OCI-LY1 (cell line): ENCODE results near the gene CYTH4.

Experiments
- H2AFZ ChIP-seq: fragments of 200-600 bp; sonication (generic), shearing (Covaris generic); 2 replicates; pipeline ENCODE4 v1.6.0; 2014; ENCODE audit warnings: antibody characterized with exemption, mild to moderate bottlenecking, low read length
- H3F3A ChIP-seq: fragments of 200-600 bp; sonication (generic), shearing (Covaris generic); 2 replicates; pipeline ENCODE4 v1.6.0; 2014; ENCODE audit warnings: mild to moderate bottlenecking, antibody characterized with exemption, low read length, moderate library complexity; ENCODE audit not compliant: insufficient read depth
- H3K27ac ChIP-seq: fragments of 200-600 bp; sonication (generic); 2 replicates; pipeline ENCODE4 v1.5.1; 2014; ENCODE audit warnings: low read length, mixed run types, mild to moderate bottlenecking, low read depth; ENCODE audit not compliant: poor library complexity, severe bottlenecking
- H3K27me3 ChIP-seq: fragments of 200-600 bp; sonication (generic); 2 replicates; pipeline ENCODE4 v1.6.0; 2014; ENCODE audit warnings: antibody characterized with exemption, mild to moderate bottlenecking, low read length, moderate library complexity; ENCODE audit not compliant: insufficient read depth
- H3K36me3 ChIP-seq: fragments of 200-600 bp; sonication (generic); 2 replicates; pipeline ENCODE4 v1.6.1; 2014; ENCODE audit warnings: mild to moderate bottlenecking, antibody characterized with exemption, low read length, moderate library complexity, mixed read lengths; ENCODE audit not compliant: insufficient read depth
- H3K4me1 ChIP-seq: fragments of 200-600 bp; sonication (generic); 2 replicates; pipeline ENCODE4 v1.5.1; 2014; ENCODE audit warnings: mild to moderate bottlenecking, low read length, moderate library complexity; ENCODE audit not compliant: insufficient read depth, severe bottlenecking
- H3K4me2 ChIP-seq: fragments of 200-600 bp; sonication (generic), shearing (Covaris generic); 2 replicates; pipeline ENCODE4 v1.6.1; 2014; ENCODE audit warnings: low read length
- H3K4me3 ChIP-seq: fragments of 200-600 bp; sonication (generic); 2 replicates; pipeline ENCODE4 v1.5.1; 2014; ENCODE audit warnings: low read length, low read depth, mild to moderate bottlenecking, mixed read lengths; ENCODE audit not compliant: poor library complexity, severe bottlenecking
- H3K79me2 ChIP-seq: fragments of 200-600 bp; shearing (Covaris generic); 2 replicates; pipeline ENCODE4 v1.6.1; 2016; ENCODE audit warnings: mixed run types, low read length, mixed read lengths; ENCODE audit not compliant: insufficient read depth
- H3K9ac ChIP-seq: fragments of 200-600 bp; sonication (generic), shearing (Covaris generic); 2 replicates; pipeline ENCODE4 v1.6.1; 2014; ENCODE audit warnings: mild to moderate bottlenecking, low read length, mixed read lengths
- H3K9me2 ChIP-seq: fragments of 200-600 bp; sonication (generic), shearing (Covaris generic); 2 replicates; pipeline ENCODE4 v1.6.1; 2014; ENCODE audit warnings: low read depth, mild to moderate bottlenecking, low read length, mixed read lengths
- H3K9me3 ChIP-seq: fragments of 200-600 bp; shearing (Covaris generic); 2 replicates; pipeline ENCODE4 v1.6.1; 2014; ENCODE audit warnings: low read length, mixed read lengths
- H4K20me1 ChIP-seq: fragments of 200-600 bp; sonication (generic), shearing (Covaris generic); 2 replicates; pipeline ENCODE4 v1.6.0; 2016; ENCODE audit warnings: mild to moderate bottlenecking, low read length; ENCODE audit not compliant: insufficient read depth
- EZH2 ChIP-seq: fragments of 200-600 bp; sonication (generic), shearing (Covaris generic); IDR thresholded peaks from 2 replicates; pipeline ENCODE4 v1.8.0; 2017; ENCODE audit warnings: borderline replicate concordance, mixed run types, mild to moderate bottlenecking, antibody characterized with exemption, low read length, moderate library complexity, mixed read lengths
- TF ChIP-seq, protein P1 (sequence below): fragments of 200-600 bp; sonication (generic), shearing (Covaris generic); IDR thresholded peaks from 2 replicates; pipeline ENCODE4 v1.5.1; 2017; ENCODE audit warnings: mild to moderate bottlenecking, antibody characterized with exemption, low read length, moderate library complexity, mixed read lengths

The CYTH4 gene

DNA sequence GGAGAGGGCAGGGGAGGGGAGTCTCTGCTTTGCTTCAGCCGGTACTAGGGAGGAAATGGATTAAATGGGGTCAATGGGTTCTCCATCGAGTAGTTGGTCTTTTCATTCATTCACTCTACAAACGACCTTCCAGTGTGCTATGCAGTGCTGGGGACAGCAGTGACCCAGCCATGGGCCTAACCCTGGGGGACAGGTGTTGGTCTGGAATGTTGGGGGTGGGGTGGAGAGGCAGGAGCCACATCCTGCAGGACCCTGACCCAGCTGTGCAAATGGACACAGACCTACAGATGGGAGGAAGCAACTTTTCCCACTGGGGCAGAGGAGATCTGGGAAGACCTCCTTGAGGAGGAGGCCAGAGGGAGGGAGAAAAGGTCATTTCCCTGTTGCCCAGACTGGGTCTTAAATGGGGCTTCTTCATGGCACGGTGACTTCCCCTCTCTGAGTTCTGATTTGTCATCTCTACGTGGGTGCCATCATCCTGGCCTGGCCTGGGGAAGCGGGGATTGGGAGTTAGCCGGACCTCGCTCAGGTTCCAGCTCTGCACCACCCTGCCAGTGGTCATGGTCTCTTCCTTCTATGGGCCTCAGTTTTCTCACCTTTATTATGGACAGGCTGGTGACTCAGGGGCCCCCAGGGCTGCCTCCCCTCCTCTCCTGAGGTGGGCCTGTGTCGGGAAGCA is 2.0 kb downstream of the CYTH4 start:
- H3K9ac ChIP-seq, result peak overlapping the region; percentile 30; the same call in 1 of the 2 replicates
- H3K27ac ChIP-seq, result peak overlapping the region; percentile 71
- H3K4me1 ChIP-seq, result peaks cover 33% of the 10 kb centered on the region

DNA sequence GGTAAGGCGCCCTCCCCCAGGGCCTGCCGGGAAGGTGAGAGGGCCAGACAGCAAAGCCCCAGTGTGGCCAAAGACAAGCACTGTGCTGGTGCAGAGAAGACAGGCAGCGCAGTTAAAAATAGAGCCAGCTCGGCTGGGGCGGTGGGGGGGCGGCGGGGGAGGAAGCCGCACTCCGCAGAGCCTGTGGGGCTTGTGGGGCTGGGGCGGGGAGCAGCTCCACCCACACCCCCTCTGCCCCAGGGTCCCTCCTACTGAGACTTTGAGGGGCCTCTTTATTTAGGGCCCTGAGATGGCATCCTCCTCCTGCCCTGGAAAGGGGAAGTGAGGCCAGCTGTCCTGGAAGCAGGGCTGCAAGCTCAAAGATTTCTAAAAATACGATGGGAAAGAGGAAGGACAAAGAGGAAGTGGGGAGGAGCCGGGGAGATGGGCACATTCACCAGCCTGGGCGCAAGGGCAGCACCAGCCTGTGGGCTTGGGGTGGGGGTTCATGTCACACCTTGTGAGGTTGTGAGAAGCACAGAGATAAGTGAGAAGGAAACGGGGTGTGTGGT is 2.6 kb downstream of the CYTH4 start:
- H3K4me1 ChIP-seq, result peaks cover 33% of the 10 kb centered on the region
- H4K20me1 ChIP-seq, result no peaks in the 10 kb centered on the region
- H3K36me3 ChIP-seq, result no peaks in the 10 kb centered on the region; the same call in 1 of the 2 replicates
- no peak for TF ChIP-seq EZH2
- TF ChIP-seq, protein P1, sequence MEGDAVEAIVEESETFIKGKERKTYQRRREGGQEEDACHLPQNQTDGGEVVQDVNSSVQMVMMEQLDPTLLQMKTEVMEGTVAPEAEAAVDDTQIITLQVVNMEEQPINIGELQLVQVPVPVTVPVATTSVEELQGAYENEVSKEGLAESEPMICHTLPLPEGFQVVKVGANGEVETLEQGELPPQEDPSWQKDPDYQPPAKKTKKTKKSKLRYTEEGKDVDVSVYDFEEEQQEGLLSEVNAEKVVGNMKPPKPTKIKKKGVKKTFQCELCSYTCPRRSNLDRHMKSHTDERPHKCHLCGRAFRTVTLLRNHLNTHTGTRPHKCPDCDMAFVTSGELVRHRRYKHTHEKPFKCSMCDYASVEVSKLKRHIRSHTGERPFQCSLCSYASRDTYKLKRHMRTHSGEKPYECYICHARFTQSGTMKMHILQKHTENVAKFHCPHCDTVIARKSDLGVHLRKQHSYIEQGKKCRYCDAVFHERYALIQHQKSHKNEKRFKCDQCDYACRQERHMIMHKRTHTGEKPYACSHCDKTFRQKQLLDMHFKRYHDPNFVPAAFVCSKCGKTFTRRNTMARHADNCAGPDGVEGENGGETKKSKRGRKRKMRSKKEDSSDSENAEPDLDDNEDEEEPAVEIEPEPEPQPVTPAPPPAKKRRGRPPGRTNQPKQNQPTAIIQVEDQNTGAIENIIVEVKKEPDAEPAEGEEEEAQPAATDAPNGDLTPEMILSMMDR, result no peak
- H3K9me3 ChIP-seq, result no peaks in the 10 kb centered on the region; the same call in 1 of the 2 replicates
- no peaks in the 10 kb centered on the region for H3F3A ChIP-seq
- H3K9me2 ChIP-seq, result no peaks in the 10 kb centered on the region
- H3K27ac ChIP-seq, result peak overlapping the region; percentile 71
- H3K27me3 ChIP-seq, result peaks cover 6% of the 10 kb centered on the region; the same call in 1 of the 2 replicates
- H2AFZ ChIP-seq, result no peak overlapping the region
- H3K4me3 ChIP-seq, result peak overlapping the region; percentile 55
- peak overlapping the region; percentile 57 for H3K4me2 ChIP-seq
- H3K9ac ChIP-seq, result peak overlapping the region; percentile 30; the same call in 1 of the 2 replicates
- H3K79me2 ChIP-seq, result no peaks in the 10 kb centered on the region

More for the DNA sequence above, 2.0 kb downstream of the CYTH4 start:
- Histone ChIP-seq H4K20me1 (no peaks in the 10 kb centered on the region), H3K4me3 (peak overlapping the region; percentile 55), H3K9me3 (no peaks in the 10 kb centered on the region; the same call in 1 of the 2 replicates), H3K36me3 (no peaks in the 10 kb centered on the region; the same call in 1 of the 2 replicates), H3K79me2 (no peaks in the 10 kb centered on the region), H2AFZ (no peak overlapping the region), H3K4me2 (peak overlapping the region; percentile 57), H3F3A (no peaks in the 10 kb centered on the region), H3K27me3 (peaks cover 6% of the 10 kb centered on the region; the same call in 1 of the 2 replicates), H3K9me2 (no peaks in the 10 kb centered on the region)
- no peak for TF ChIP-seq EZH2
- TF ChIP-seq, protein P1, result no peak

DNA sequence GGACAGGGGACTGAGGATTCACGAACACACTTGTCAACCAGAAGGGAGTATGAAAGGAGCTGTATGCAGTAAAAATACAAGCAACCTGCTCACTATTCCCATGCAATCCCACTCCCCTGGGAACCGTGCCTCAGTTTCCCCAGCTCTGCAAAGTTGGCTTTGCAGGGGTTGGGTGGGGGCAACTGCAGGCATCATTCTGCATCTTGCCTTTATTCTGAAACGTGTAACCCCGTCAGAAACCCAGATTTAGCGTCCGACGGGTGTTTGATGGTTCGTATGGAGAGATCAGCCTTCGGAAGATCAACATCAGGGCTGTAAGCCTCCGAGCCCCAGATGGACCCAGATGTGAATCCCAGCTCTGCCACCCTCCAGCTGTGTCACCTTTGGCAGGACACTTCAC is 3.6 kb downstream of the CYTH4 start:
- H3K36me3 ChIP-seq, result no peaks in the 10 kb centered on the region; the same call in 1 of the 2 replicates
- no peak overlapping the region for H3K4me3 ChIP-seq
- no peak overlapping the region for H3K4me2 ChIP-seq
- no peaks in the 10 kb centered on the region for H3K9me2 ChIP-seq
- H3K9ac ChIP-seq, result no peak overlapping the region
- H3K27me3 ChIP-seq, result peaks cover 1% of the 10 kb centered on the region; the same call in 1 of the 2 replicates
- H3K9me3 ChIP-seq, result no peaks in the 10 kb centered on the region; the same call in 1 of the 2 replicates
- H2AFZ ChIP-seq, result no peak overlapping the region
- peaks cover 33% of the 10 kb centered on the region for H3K4me1 ChIP-seq
- H3K79me2 ChIP-seq, result no peaks in the 10 kb centered on the region
- no peak overlapping the region for H3K27ac ChIP-seq
- H4K20me1 ChIP-seq, result no peaks in the 10 kb centered on the region
- TF ChIP-seq, protein P1, result no peak
- no peak for TF ChIP-seq EZH2
- no peaks in the 10 kb centered on the region for H3F3A ChIP-seq
